ENCODE measurements around the gene RIN2. TPM values are rescaled to one million over a fixed set of nuclear protein-coding genes. Genes with fewer than 3 reads are reported as not detected.
A peak's percentile ranks its signal among the peaks of the same experiment; 100 is the strongest.

Gene RIN2
- total RNA-seq, 1 donor from 2014 or later: 46.8 TPM

DNA sequence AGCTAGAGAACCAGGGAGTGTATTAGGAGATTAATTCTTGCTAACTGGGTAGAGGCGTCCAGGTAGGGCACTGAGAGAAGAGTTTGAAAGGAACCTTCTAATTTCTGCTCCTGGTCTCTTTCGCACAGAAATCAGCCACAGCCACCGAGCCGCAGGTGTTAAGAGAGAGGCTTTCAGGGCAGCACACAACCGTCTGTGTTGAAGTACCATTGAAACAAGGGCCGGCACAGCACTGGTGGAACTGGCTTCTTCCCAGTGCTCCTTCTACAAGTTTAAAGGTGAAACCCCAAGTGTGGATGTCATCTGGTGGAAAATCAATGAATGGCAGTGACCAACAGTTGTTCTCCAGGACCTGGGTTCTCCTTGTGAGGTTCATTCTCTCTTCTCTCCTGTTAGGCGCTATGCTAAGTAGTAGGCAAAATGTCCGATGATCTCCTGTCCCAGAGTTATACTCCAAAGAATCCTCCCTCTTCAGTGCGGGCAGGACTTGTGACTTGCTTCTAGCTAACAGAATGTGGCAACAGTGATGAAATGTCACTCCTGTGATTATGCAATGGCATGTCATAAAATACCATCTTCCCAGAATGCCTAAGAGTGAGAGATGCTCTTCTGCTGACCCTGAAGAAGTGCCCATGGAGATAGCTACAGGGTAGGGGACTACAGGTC lies 15.0 kb upstream of the RIN2 start:
- H3K9me3 Mint-ChIP-seq: peaks cover 16% of the 10 kb centered on the region
- no peak for DNase-seq (ENCODE audit: extremely low spot score, unreplicated experiment)
- peak overlapping the region; percentile 61 for H3K27ac Mint-ChIP-seq
- no peak overlapping the region for H3K4me3 Mint-ChIP-seq
- no peak for TF ChIP-seq CTCF (conservative IDR thresholded peaks at IDR 0.05)
- H3K36me3 Mint-ChIP-seq: peaks cover 8% of the 10 kb centered on the region
- H3K27me3 Mint-ChIP-seq: no peaks in the 10 kb centered on the region
- H3K4me1 Mint-ChIP-seq (ENCODE audit: unreplicated experiment): peaks cover 16% of the 10 kb centered on the region

GRCh38 chr20:19743640-19743995 lies 14.4 kb upstream of the RIN2 start:
- no peaks in the 10 kb centered on the region for H3K27me3 Mint-ChIP-seq
- TF ChIP-seq CTCF (conservative IDR thresholded peaks at IDR 0.05): no peak
- peaks cover 17% of the 10 kb centered on the region for H3K9me3 Mint-ChIP-seq
- H3K27ac Mint-ChIP-seq: peak overlapping the region; percentile 61
- peaks cover 16% of the 10 kb centered on the region for H3K4me1 Mint-ChIP-seq (ENCODE audit: unreplicated experiment)
- no peak for DNase-seq (ENCODE audit: extremely low spot score, unreplicated experiment)
- no peak overlapping the region for H3K4me3 Mint-ChIP-seq
- H3K36me3 Mint-ChIP-seq: peaks cover 8% of the 10 kb centered on the region

DNA sequence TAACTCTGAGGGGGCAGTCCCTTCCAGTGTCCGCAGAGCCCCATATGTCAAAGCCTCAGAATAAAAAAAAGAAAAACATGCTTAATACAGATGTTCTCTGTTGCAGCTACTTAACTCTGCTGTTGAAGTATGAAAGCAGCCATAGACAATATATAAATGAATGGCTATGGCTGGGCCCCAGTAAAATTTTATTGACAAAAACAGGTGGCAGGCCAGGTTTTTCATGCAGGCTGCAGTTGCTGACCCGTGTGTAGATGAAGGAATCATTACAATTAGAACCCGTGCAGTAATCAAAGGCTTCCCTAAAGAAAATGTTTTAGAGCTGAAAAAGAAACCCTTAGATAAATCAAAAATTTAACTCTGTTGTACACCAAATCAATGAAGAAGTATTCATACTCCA lies 13.0 kb upstream of the RIN2 start:
- Mint-ChIP-seq H3K27ac (no peak overlapping the region), H3K4me3 (no peak overlapping the region), H3K36me3 (peaks cover 8% of the 10 kb centered on the region), H3K27me3 (no peaks in the 10 kb centered on the region), H3K9me3 (peaks cover 15% of the 10 kb centered on the region), H3K4me1 (ENCODE audit: unreplicated experiment) (peaks cover 9% of the 10 kb centered on the region)
- no peak for DNase-seq (ENCODE audit: extremely low spot score, unreplicated experiment)
- no peak for TF ChIP-seq CTCF (conservative IDR thresholded peaks at IDR 0.05)

- TF ChIP-seq CTCF (conservative IDR thresholded peaks at IDR 0.05): no peak
- DNase-seq (ENCODE audit: extremely low spot score, unreplicated experiment): no peak
- peaks cover 12% of the 10 kb centered on the region for H3K4me1 Mint-ChIP-seq (ENCODE audit: unreplicated experiment)
- peaks cover 8% of the 10 kb centered on the region for H3K36me3 Mint-ChIP-seq
- H3K4me3 Mint-ChIP-seq: no peak overlapping the region
- H3K9me3 Mint-ChIP-seq: peaks cover 15% of the 10 kb centered on the region
- no peak overlapping the region for H3K27ac Mint-ChIP-seq
- H3K27me3 Mint-ChIP-seq: no peaks in the 10 kb centered on the region
Measured at GRCh38 chr20:19745584-19745983, 12.5 kb upstream of the RIN2 start.

- Mint-ChIP-seq H3K4me1 (ENCODE audit: unreplicated experiment) (peaks cover 13% of the 10 kb centered on the region), H3K9me3 (peaks cover 15% of the 10 kb centered on the region), H3K27ac (no peak overlapping the region), H3K4me3 (no peak overlapping the region), H3K36me3 (peaks cover under 1% of the 10 kb centered on the region), H3K27me3 (no peaks in the 10 kb centered on the region)
- no peak for DNase-seq (ENCODE audit: extremely low spot score, unreplicated experiment)
- no peak for TF ChIP-seq CTCF (conservative IDR thresholded peaks at IDR 0.05)
Measured at GRCh38 chr20:19746396-19746795, 11.7 kb upstream of the RIN2 start.

GRCh38 chr20:19747903-19748302 lies 10.2 kb upstream of the RIN2 start:
- no peak for TF ChIP-seq CTCF (conservative IDR thresholded peaks at IDR 0.05)
- H3K4me3 Mint-ChIP-seq: no peak overlapping the region
- no peak for DNase-seq (ENCODE audit: extremely low spot score, unreplicated experiment)

More at GRCh38 chr20:19747903-19748302, 10.2 kb upstream of the RIN2 start:
- Mint-ChIP-seq H3K36me3 (peaks cover 3% of the 10 kb centered on the region), H3K4me1 (ENCODE audit: unreplicated experiment) (peaks cover 19% of the 10 kb centered on the region), H3K9me3 (peaks cover 15% of the 10 kb centered on the region), H3K27me3 (no peaks in the 10 kb centered on the region), H3K27ac (no peak overlapping the region)

Data from type B pancreatic cell (in vitro differentiated cells).